ENCODE results near the gene ECI1. TPM values are rescaled to one million over a fixed set of nuclear protein-coding genes. Genes with fewer than 3 reads are reported as not detected.

ECI1 gene
- polyA plus RNA-seq, 1 donor from 2014 or later, result 65.1 TPM

DNA sequence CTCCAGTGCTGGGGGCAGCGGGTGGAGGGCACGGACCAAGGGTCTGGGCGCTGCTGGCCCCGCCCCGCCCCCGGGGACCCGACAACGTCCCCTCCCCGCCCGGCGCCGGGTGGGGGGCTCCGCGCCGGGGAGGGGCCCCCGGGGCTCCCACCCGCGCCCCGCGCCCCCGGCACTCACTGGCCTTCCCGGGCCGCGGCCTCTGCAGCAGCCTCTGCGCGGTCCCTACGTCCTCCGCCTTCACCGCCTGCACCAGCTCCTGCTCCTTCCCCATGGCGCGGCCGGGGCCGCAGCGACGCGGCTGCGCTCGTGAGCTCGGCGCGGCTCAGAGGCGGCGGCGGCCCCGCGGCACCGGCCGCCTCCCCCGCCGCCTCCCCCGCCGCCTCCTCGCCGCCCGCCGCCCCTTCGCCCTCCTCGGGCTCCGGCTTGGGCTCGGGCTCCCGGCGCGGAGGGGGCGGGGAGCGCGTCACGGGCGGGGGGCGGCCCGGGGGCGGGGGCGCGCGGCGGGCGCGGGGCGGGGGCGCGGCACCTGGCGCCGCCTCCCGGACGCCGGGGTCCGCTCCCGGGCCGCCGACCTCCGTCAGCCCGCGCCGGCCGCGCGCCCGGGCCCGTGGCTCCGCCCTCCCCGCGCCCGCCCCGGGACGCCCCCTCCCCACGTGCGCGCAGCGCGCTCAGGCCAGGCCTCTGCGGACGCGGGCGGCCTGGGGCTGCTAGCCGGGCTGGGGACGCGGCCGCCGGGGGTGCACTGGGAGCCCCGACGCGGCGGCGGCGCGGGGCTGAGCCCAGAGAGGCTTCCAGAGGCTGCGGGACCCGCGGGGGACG lies 55.0 kb downstream of the ECI1 start, which contains the start of gene CASKIN1:
CASKIN1 (minus strand) TSS at position 444 of the 819 bp plus-strand sequence; CDS start at position 271, 173 bp downstream.
- H3K4me1 Mint-ChIP-seq, result peaks cover 0 to 3% (median 3%) of the 10 kb centered on the region in 3 donors
- peak within 1 kb of the TSS in 3 of 4 donors; percentile 41 to 79 (median 70) for H3K4me3 Mint-ChIP-seq
- peaks cover 32% of the 10 kb centered on the region for H3K27me3 Mint-ChIP-seq
- no peak within 1 kb of the TSS for H3K27ac Mint-ChIP-seq
- peaks cover 1% of the 10 kb centered on the region for H3K36me3 Mint-ChIP-seq
- H3K9me3 Mint-ChIP-seq, result no peaks in the 10 kb centered on the region

DNA sequence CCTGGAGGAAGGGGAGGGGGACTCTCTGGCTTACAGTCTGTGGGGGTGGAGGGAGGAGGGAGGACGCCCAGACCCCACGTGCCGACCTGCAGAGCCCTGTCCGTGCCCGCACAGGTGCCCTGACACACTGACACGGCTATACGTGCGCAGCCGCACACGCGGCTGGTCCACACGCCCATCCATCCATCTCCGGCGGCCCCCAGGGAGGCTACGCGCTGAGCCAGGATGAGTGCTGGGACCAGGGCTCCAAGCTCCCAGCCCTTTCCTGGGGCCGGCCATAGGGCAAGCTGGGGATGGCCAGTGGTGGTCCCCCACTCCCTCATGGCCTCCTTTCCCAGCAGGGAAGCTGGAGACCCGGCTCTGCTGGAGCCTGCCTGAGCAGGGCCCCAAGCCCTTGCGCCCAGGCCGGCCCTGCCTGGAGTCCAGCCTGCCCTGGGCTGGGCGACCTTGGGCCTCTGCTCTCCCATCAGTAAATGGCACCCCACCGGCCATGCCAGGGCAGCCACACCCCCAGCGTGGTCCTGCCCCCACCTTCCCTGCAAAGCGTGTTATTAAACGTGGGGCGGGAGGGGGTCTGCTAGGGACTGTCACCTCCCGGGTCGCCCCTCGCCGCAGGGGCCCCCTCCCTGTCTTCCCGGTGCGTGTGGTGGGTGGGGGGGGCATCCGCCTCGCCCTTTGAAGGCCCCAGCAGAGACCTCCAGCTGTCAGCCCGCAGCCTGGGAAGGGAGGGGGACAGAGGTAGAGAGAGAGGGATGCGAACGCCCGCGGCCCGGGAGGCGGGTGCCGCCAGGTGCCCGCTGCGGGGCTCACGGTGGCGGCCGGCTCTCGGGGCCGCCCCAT lies 55.8 kb downstream of the ECI1 start:
- Mint-ChIP-seq H3K36me3 (peaks cover 1% of the 10 kb centered on the region), H3K9me3 (no peaks in the 10 kb centered on the region), H3K27me3 (peaks cover 33% of the 10 kb centered on the region), H3K4me3 (peak overlapping the region; percentile 30 to 79 (median 42)), H3K4me1 (peaks cover 0 to 3% (median 3%) of the 10 kb centered on the region in 3 donors), H3K27ac (peak overlapping the region in 1 of 3 donors; percentile 30)

DNA sequence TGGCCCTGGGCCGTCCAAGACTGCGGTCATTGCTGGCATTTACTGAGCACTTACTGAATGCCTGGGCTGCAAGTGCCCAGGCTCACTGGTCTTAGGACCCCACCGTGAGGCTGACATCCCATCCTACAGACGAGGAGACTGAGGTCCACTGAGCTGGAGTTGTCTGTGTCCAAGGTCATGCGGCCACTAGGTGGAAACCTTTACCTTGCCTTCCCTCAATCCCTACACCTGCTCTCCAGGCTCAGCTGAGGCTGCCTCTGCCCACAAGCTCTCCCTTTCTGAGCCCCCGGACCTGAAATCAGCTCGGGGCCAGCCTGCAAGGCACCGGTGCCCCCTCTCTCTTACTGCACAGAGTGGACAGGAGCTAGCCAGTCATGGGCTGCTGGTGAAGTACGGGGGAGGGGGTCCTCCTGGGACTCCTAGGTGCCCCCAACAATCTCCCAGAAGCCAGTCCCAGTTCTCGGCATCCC lies 56.5 kb downstream of the ECI1 start:
- H3K4me3 Mint-ChIP-seq, result peak overlapping the region; percentile 30 to 89 (median 51)
- H3K9me3 Mint-ChIP-seq, result no peaks in the 10 kb centered on the region
- H3K27me3 Mint-ChIP-seq, result peaks cover 31% of the 10 kb centered on the region
- H3K36me3 Mint-ChIP-seq, result peaks cover 1% of the 10 kb centered on the region
- H3K4me1 Mint-ChIP-seq, result peaks cover 0 to 3% (median 3%) of the 10 kb centered on the region in 3 donors
- H3K27ac Mint-ChIP-seq, result peak overlapping the region in 1 of 3 donors; percentile 30

DNA sequence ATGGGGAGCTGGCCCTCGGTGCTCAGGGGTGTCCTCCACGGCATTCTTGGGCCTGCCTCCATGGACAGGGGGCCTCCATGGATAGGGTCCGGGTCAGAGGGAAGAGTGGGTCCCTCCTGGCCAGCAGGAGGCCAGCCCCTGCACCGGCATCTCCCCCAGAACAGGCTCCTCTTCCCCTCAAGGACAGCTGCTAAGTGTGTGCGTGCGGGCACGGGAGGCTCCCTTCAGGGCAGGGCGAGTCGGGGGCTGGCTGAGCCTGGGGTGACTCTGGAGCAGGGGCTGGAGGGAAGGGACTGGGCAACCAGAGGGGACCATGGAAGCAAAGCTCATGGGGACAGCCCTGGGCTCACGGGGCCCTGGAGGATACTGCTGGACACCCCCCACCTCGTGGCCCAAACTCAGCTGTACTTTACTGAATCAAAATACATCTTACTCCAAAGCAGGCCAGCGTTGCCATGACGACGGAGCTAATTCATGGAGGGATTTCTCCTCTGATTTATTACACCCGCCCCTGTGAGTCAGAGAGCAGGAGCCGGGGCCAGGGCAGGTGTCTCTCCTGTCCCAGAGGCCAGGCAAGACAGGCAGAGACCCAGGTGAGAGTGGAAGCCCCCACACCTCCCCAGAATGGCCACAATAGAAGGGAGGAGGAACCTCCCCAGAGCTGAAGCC lies 57.1 kb downstream of the ECI1 start:
- Mint-ChIP-seq H3K27me3 (peaks cover 31% of the 10 kb centered on the region), H3K36me3 (peaks cover 1% of the 10 kb centered on the region), H3K9me3 (no peaks in the 10 kb centered on the region), H3K4me3 (peak overlapping the region in 2 of 4 donors; percentile 30 to 89), H3K4me1 (peaks cover 0 to 3% (median 3%) of the 10 kb centered on the region in 3 donors), H3K27ac (peak overlapping the region in 1 of 3 donors; percentile 30)

DNA sequence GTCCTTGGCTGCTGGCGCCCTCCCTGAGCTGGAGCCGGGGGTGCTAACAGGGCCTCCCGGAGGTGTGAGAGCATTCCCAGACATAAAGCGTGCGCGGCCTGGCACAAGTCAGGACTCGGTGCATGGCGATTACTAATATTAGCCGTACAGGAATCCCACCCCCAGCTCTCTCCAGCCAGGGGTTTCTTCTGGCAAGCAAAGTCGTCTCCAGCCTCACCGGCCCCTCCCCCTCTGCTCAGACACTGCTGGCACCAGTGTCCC lies 60.0 kb downstream of the ECI1 start:
- Mint-ChIP-seq H3K27me3 (peaks cover 18% of the 10 kb centered on the region), H3K4me1 (peaks cover 0 to 3% (median 3%) of the 10 kb centered on the region in 3 donors), H3K36me3 (peaks cover 1% of the 10 kb centered on the region), H3K27ac (no peak overlapping the region), H3K4me3 (no peak overlapping the region), H3K9me3 (no peaks in the 10 kb centered on the region)

DNA sequence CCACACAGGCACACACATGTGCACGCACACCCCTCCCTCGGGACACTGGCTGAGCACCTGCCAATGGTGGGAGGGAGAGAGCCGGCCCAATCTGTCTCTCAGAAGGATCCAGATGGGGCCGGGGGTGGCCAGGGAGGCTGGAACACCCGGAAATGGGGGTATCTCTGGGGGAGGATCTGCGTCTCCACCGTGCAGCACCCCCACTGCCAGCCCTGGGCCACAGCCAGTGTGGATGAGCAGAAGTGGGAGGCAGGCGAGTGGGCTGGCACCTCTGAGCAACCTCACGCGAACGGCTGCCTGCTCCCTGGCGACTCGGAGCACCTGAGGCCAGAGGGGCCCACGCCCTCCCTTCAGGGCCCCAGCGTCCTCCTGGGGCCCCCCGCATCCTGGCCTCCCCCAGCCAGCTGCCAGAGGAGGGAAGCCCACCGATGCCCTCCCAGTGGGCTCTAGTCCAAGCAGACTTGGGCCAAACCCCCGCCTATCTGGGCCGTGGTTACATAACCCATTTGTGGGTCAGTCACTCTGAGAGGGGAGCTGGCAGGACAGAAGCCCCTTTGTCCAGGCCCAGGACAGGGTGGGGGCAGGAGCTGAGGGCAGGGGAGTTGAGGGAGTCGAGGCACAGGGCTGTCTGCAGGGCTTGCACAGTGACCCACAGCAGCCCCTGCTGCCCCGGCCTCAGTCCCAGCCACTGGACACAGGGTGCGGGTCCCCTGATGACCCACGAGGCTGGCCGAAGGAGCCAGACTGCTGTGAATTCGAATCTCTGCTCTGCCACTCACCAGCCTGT lies 60.5 kb downstream of the ECI1 start:
- H3K27ac Mint-ChIP-seq, result no peak overlapping the region
- no peaks in the 10 kb centered on the region for H3K9me3 Mint-ChIP-seq
- H3K4me3 Mint-ChIP-seq, result no peak overlapping the region
- H3K27me3 Mint-ChIP-seq, result peaks cover 18% of the 10 kb centered on the region
- peaks cover 0 to 3% (median 3%) of the 10 kb centered on the region in 3 donors for H3K4me1 Mint-ChIP-seq
- H3K36me3 Mint-ChIP-seq, result peaks cover 1% of the 10 kb centered on the region

DNA sequence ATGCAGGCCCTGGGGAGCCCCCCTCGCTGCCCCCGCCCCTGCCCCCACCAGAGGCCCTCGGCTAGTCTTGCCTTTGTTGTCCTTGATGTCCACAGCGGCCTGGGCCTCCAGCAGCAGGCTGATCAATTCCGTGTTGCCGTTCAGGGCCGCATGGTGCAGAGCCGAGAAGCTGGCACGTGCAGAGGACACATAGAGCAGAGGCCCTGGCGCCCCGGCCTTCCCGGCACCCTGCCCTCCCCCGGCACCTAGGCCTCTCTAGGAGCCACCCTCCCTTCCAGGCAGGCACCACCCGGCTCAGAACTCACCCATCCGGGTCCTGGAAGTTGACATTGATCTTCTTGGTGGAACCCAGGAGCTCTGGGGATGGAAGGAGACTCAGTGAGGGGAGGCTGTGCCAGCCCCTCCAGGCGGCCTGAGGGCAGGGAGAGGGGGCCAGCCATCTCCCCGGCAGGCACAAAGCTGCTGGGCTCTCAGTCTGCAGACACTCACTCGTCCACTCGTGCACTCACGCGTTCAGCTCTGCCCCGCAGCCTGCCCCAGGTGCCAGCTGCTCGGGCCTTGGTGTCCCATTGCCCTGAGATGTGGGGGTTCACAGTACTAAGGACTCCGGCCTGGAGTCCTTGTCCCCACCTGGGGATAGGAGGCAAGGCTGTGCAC lies 61.3 kb downstream of the ECI1 start:
- H3K4me3 Mint-ChIP-seq, result no peak overlapping the region
- peaks cover 0 to 3% (median 3%) of the 10 kb centered on the region in 3 donors for H3K4me1 Mint-ChIP-seq
- H3K9me3 Mint-ChIP-seq, result no peaks in the 10 kb centered on the region
- H3K27ac Mint-ChIP-seq, result no peak overlapping the region
- H3K36me3 Mint-ChIP-seq, result peaks cover 1% of the 10 kb centered on the region
- H3K27me3 Mint-ChIP-seq, result peaks cover 15% of the 10 kb centered on the region

Other genes starting within 250 kb of the ECI1 start
- 11.0 TPM for gene ZNF598, start 241.8 kb downstream of the ECI1 start, polyA plus RNA-seq
- not detected for gene NPW, start 231.8 kb downstream of the ECI1 start, polyA plus RNA-seq
- gene NHERF2, start 224.7 kb downstream of the ECI1 start, polyA plus RNA-seq, result not detected
- gene NTHL1, start 203.8 kb downstream of the ECI1 start, polyA plus RNA-seq, result 35.2 TPM
- 30.3 TPM for gene TSC2, start 203.6 kb downstream of the ECI1 start, polyA plus RNA-seq
- gene PKD1, start 115.7 kb downstream of the ECI1 start, polyA plus RNA-seq, result 7.4 TPM
- 0.41 TPM for gene RAB26, start 103.0 kb downstream of the ECI1 start, polyA plus RNA-seq
- gene TRAF7, start 95.8 kb downstream of the ECI1 start, polyA plus RNA-seq, result 7.0 TPM
- not detected for gene CASKIN1, start 55.0 kb downstream of the ECI1 start, polyA plus RNA-seq
- gene MLST8, start 46.1 kb downstream of the ECI1 start, polyA plus RNA-seq, result 44.1 TPM
- gene BRICD5, start 40.7 kb downstream of the ECI1 start, polyA plus RNA-seq, result 0.35 TPM
- gene PGP, start 36.7 kb downstream of the ECI1 start, polyA plus RNA-seq, result 6.4 TPM
- gene E4F1, start 28.0 kb downstream of the ECI1 start, polyA plus RNA-seq, result 23.2 TPM
- gene DNASE1L2, start 15.1 kb downstream of the ECI1 start, polyA plus RNA-seq, result not detected
- 330 TPM for gene RNPS1, start 16.5 kb upstream of the ECI1 start, polyA plus RNA-seq
- 1.7 TPM for gene ABCA3, start 89.1 kb upstream of the ECI1 start, polyA plus RNA-seq
- 5.6 TPM for gene CCNF, start 177.9 kb upstream of the ECI1 start, polyA plus RNA-seq
- gene TEDC2, start 208.5 kb upstream of the ECI1 start, polyA plus RNA-seq, result 1.0 TPM
- gene NTN3, start 219.7 kb upstream of the ECI1 start, polyA plus RNA-seq, result not detected
- 3.3 TPM for gene TBC1D24, start 223.5 kb upstream of the ECI1 start, polyA plus RNA-seq